Small intestine (tissue), 7 donors: Measurements from ENCODE around the gene CCNI2. TPM values are rescaled to one million over a fixed set of nuclear protein-coding genes. Genes with fewer than 3 reads are reported as not detected.

ENCODE experiments used
- DNase-seq, 2 donors: peaks; one replicate each; pipeline versions ENCODE4 v3.0.0 to v3.0.0-alpha.2; 2013
- FAIRE-seq: peaks from 2 replicates; lab custom pipeline; 2012; peaks lifted over from hg19 to GRCh38; lab: Jason Lieb, UNC
- H3K27ac ChIP-seq, 3 donors: one replicate each; pipeline ENCODE4 v1.5.1; 2013; ENCODE audit warnings: low read length in 2 of 3, mild to moderate bottlenecking in 2 of 3, control low read depth in 1 of 3, inconsistent platforms in 1 of 3, low read depth in 1 of 3, moderate library complexity in 1 of 3
- H3K27me3 ChIP-seq, 3 donors: one replicate each; pipeline ENCODE4 v1.6.1; 2013; ENCODE audit warnings: low read length in 3 of 3, inconsistent platforms in 1 of 3; ENCODE audit not compliant: control insufficient read depth in 3 of 3, insufficient read depth in 3 of 3
- H3K36me3 ChIP-seq, 3 donors: one replicate each; pipeline ENCODE4 v1.6.1; 2013; ENCODE audit warnings: low read length in 3 of 3, inconsistent platforms in 1 of 3, low read depth in 1 of 3, mild to moderate bottlenecking in 1 of 3, moderate library complexity in 1 of 3; ENCODE audit not compliant: control insufficient read depth in 3 of 3, insufficient read depth in 2 of 3
- H3K4me1 ChIP-seq, 3 donors: one replicate each; pipeline ENCODE4 v1.6.1; 2013; ENCODE audit warnings: low read length in 2 of 3, inconsistent platforms in 1 of 3, low read depth in 1 of 3, mild to moderate bottlenecking in 1 of 3, moderate library complexity in 1 of 3; ENCODE audit not compliant: control insufficient read depth in 3 of 3, insufficient read depth in 2 of 3
- H3K4me3 ChIP-seq, 3 donors: one replicate each; pipeline ENCODE4 v1.5.1; 2013; ENCODE audit warnings: low read length in 3 of 3, control low read depth in 1 of 3, inconsistent platforms in 1 of 3, low read depth in 1 of 3, mild to moderate bottlenecking in 1 of 3, moderate library complexity in 1 of 3
- H3K9me3 ChIP-seq, 2 donors: one replicate each; pipeline ENCODE4 v1.6.1; 2013; ENCODE audit warnings: low read depth in 1 of 2, low read length in 1 of 2; ENCODE audit not compliant: control insufficient read depth in 2 of 2, insufficient read depth in 1 of 2
- WGBS, 3 donors: extraction: QIAGEN DNeasy Blood & Tissue Kit; methylation state at CpG; one replicate each; pipeline ENCODE4 v1.1.7; 2013; 5-methylcytosine and 5-hydroxymethylcytosine counted together
- polyA plus RNA-seq, 4 donors: library from polyadenylated mRNA; stranded (reverse) in 3 of 4; unstranded in 1 of 4; fragments of 200-250 nt in 3 of 4; fragments of 120-200 nt in 1 of 4; gene quantifications; one replicate each; pipeline versions ENCODE4 v1.2.1 to v1.2.3, GENCODE V29; 2013
- donor health status: healthy with polysubstance abuse.
- donor health status: control.
- donor health status: control.
- donor health status: Bipolar disorder and iron deficiency.
- donor health status: healthy.

The CCNI2 gene
- polyA plus RNA-seq, 4 donors, result 1.6 to 8.2 (median 5.0) TPM

- peaks cover 0 to 13% (median 0%) of the 10 kb centered on the region in 3 donors for H3K36me3 ChIP-seq
- WGBS, 3 donors, result 2 to 4% (median 2%) methylated on average over 61 to 82 of the region's 82 CpGs
- H3K4me1 ChIP-seq, result peaks cover 0 to 18% (median 3%) of the 10 kb centered on the region in 3 donors
- peak within 1 kb of the TSS; percentile 32 to 61 (median 59) for H3K27ac ChIP-seq
- peak; percentile 51 to 80 for DNase-seq
- H3K27me3 ChIP-seq, result no peaks in the 10 kb centered on the region
- H3K4me3 ChIP-seq, result peak within 1 kb of the TSS; percentile 83 to 95 (median 86)
- H3K9me3 ChIP-seq, result no peaks in the 10 kb centered on the region
- FAIRE-seq, result no peak
Observed at GRCh38 chr5:132777209-132778069, 30.2 kb downstream of the CCNI2 start, which contains the start of gene SEPTIN8. Gene SEPTIN8, minus strand, starts transcription at chr5:132777239. Its CDS starts 102 bp downstream, at chr5:132777137.

DNA sequence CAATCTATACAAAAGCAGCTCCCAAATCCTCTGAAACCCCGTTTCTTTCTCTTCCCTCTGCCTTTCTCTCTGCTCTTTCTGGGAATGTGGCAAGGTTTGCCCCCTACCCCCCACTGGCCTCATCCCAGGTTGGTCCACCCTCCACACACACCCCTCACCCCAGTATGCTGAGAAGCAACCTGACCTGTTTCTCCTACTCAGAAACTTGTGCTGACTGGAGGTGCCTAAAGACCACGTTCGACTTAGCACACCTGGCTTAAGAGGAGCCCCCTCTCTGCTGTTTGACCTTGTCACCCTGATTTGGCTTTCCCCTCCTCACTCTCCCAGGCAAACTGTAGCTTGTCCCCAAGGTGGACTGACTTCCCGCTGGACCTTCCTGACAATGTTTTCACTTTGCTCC lies 30.9 kb downstream of the CCNI2 start:
- peaks cover 0 to 6% (median 0%) of the 10 kb centered on the region in 3 donors for H3K36me3 ChIP-seq
- H3K4me1 ChIP-seq, result peaks cover 0 to 18% (median 3%) of the 10 kb centered on the region in 3 donors
- WGBS, 3 donors, result 45 to 50% (median 48%) methylated on average over 4 of the region's 4 CpGs
- H3K27ac ChIP-seq, result no peak overlapping the region
- peak overlapping the region in 2 of 3 donors; percentile 86 to 95 for H3K4me3 ChIP-seq
- no peaks in the 10 kb centered on the region for H3K27me3 ChIP-seq
- FAIRE-seq (no peak), DNase-seq (no peak)
- H3K9me3 ChIP-seq, result no peaks in the 10 kb centered on the region

DNA sequence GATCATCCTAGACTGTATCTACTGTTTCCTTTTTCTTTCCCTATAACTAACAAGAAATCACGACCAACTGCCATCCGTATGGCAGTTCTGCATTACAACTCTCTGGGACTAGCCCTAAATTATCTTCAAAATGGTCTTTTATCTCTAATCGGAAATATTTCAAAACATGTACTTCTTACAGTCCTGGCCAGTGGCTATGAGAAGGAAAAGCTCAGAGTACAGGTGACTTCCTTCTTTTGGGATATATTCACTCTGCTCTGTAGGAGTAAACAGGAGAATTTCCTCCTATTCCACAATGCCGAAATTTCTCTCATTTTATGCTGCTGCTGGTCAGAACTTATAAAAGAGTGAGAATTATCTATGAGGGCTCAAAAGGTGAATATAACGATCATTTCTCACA lies 31.6 kb downstream of the CCNI2 start:
- peaks cover 0 to 18% (median 3%) of the 10 kb centered on the region in 3 donors for H3K4me1 ChIP-seq
- DNase-seq (no peak), FAIRE-seq (no peak)
- no peak overlapping the region for H3K27ac ChIP-seq
- H3K27me3 ChIP-seq, result no peaks in the 10 kb centered on the region
- H3K36me3 ChIP-seq, result peaks cover 0 to 1% (median 0%) of the 10 kb centered on the region in 3 donors
- 63 to 73% (median 66%) methylated on average over 5 of the region's 5 CpGs for WGBS, 3 donors
- no peak overlapping the region for H3K4me3 ChIP-seq
- no peaks in the 10 kb centered on the region for H3K9me3 ChIP-seq

DNA sequence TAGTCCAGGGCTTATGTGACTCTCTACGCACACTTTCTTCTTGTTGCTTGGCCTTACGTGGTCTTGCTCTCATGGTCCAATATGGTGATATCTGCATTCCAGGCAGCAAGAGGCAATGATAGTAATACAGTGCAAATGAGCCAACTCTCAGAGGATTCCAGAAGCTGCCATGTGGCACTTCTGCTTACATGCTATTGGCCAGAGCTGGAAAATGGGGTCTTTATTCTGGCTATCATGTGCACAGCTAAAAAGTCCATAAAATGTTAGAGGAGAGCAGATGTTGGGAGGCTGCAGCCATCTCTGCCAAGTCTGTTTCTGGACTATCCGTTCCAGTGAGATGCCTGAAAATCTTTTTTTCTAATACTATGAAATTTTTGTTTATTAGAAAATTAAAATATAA lies 32.7 kb downstream of the CCNI2 start:
- Histone ChIP-seq H3K4me1 (peaks cover 0 to 17% (median 3%) of the 10 kb centered on the region in 3 donors), H3K27me3 (no peaks in the 10 kb centered on the region), H3K36me3 (no peaks in the 10 kb centered on the region), H3K9me3 (no peaks in the 10 kb centered on the region), H3K27ac (no peak overlapping the region), H3K4me3 (no peak overlapping the region)
- 93 to 97% (median 93%) methylated on average over 3 of the region's 3 CpGs for WGBS, 3 donors
- FAIRE-seq, result no peak
- DNase-seq, result no peak

DNA sequence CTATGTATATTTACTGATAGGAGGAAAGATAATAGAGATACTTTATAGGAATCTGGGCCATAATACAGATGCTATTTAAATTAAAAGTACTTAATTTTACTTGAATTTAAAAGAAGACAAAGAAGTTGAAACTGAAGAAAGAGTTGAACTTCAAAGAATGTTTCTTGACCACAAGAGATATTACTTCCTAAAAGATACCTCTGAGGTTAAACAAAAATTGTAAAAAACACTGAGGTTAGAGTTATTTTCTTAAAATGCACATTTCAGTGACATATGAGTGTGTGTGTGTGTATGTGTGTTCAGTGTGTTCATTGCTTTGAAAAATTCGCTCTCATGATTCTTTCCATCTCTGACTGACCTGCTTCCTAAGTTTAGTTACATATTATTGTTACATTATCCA lies 33.4 kb downstream of the CCNI2 start:
- H3K9me3 ChIP-seq, result no peaks in the 10 kb centered on the region
- 74 to 89% (median 75%) methylated on average over 1 of the region's 1 CpG for WGBS, 3 donors
- DNase-seq, result no peak
- no peaks in the 10 kb centered on the region for H3K36me3 ChIP-seq
- no peak overlapping the region for H3K27ac ChIP-seq
- H3K4me3 ChIP-seq, result no peak overlapping the region
- no peak for FAIRE-seq
- H3K4me1 ChIP-seq, result peaks cover 0 to 11% (median 0%) of the 10 kb centered on the region in 3 donors
- H3K27me3 ChIP-seq, result no peaks in the 10 kb centered on the region

GRCh38 chr5:132781029-132781428 lies 33.8 kb downstream of the CCNI2 start:
- Histone ChIP-seq H3K4me3 (no peak overlapping the region), H3K27ac (no peak overlapping the region), H3K36me3 (no peaks in the 10 kb centered on the region), H3K4me1 (peaks cover 0 to 8% (median 0%) of the 10 kb centered on the region in 3 donors), H3K27me3 (no peaks in the 10 kb centered on the region), H3K9me3 (no peaks in the 10 kb centered on the region)
- no peak for DNase-seq
- WGBS, 3 donors, result 77 to 80% (median 79%) methylated on average over 4 of the region's 4 CpGs
- FAIRE-seq, result no peak

DNA sequence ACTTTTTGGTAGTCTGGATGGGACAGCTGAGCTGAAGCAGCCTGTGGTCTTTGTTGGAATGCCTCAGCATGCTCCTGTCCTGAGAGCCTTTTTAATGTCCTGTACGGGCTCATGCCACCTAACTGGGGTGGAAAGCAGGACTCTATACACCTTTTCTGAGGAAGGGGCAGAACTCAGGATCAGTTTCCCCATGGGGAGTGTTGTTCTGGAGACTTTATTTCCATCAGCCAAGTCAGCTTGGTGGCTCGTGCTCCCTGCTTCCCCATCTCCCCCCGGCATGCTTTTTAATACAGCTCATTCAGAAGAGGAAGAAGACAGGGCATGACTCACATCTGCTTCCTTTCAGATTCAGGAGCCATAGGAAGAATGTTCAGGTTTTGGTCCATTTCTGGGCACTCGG lies 34.9 kb downstream of the CCNI2 start:
- Histone ChIP-seq H3K27ac (no peak overlapping the region), H3K4me3 (no peak overlapping the region), H3K9me3 (no peaks in the 10 kb centered on the region), H3K36me3 (no peaks in the 10 kb centered on the region), H3K4me1 (peaks cover 0 to 8% (median 0%) of the 10 kb centered on the region in 3 donors), H3K27me3 (no peaks in the 10 kb centered on the region)
- FAIRE-seq (no peak), DNase-seq (no peak)
- WGBS, 3 donors, result 62 to 81% (median 78%) methylated on average over 4 of the region's 4 CpGs

GRCh38 chr5:132785365-132785764 lies 38.1 kb downstream of the CCNI2 start:
- H3K27me3 ChIP-seq, result no peaks in the 10 kb centered on the region
- H3K27ac ChIP-seq, result no peak overlapping the region
- no peaks in the 10 kb centered on the region for H3K9me3 ChIP-seq
- H3K36me3 ChIP-seq, result no peaks in the 10 kb centered on the region
- no peak overlapping the region for H3K4me3 ChIP-seq
- H3K4me1 ChIP-seq, result no peaks in the 10 kb centered on the region
- no peak for DNase-seq
- no peak for FAIRE-seq
- WGBS, 3 donors, result 69 to 86% (median 84%) methylated on average over 5 of the region's 5 CpGs
